HG02588 (cell line): ENCODE results near the gene EYS.
"Not testable (repeated sequence)": the region's sequence is repeated elsewhere in the genome, so short reads cannot be mapped to it uniquely, and the experiment has no call there.

ENCODE experiments used
- ATAC-seq: cut with Tn5 transposase; IDR thresholded peaks from one replicate; pipeline ENCODE4 v1.9.1; 2021; ENCODE audit warnings: mild to moderate bottlenecking, moderate library complexity; ENCODE audit not compliant: unreplicated experiment

Gene EYS

DNA sequence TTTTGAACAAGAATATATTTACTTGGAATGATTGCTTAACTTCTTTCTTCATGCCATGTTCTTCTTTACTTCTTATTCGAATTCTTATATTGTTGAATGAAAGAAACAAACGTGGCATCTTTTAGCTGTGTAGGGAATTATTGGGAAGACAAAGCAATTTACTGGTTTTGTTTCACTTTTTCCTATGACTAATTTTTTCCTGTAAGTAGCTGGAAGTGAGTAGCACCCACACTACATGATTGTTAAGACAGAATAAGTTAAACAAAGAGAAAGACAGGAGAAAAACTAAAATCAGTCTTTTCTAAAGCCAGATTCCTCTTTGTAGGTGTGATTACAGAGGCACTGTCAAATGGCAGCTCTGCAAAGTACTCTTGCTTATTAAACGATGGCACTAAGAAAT, 593.4 kb downstream of the EYS start:
- no peak for ATAC-seq

DNA sequence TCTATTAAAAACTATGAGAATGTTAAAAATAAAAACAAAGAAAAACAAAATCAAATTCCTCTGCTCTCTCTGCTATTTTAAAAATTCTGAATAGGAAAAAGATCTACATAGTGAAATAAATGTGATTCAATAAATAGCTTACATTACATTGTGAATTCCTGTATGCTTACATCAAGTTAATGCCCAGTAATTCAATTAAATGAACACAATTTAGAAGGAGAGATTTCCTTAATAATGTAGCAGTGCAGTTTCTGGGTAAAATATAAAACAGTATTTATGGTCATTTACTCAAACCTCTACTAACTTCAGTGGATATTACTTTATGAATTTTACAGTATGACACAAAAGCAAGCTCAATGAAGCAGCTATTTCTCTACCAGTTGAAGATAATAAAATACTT, 594.6 kb downstream of the EYS start:
- no peak for ATAC-seq

DNA sequence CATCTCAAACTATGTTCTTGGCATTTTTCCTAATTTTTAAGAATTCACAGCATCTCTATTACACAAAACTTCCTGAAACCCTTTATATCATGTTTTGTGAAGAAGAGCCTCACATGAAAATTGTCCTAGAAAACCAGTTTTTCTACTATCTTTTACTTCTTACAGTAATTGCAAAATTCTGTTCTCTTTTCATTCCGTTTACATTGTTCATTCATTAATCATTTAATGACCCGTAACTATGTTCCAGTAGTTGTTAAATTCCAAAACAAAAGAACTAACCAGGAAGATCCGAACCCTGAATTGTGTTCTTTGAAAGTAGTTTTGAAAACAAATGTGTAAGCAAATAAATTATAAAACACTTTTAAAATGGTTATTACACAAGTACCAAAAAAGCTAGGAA, 597.0 kb downstream of the EYS start:
- no peak for ATAC-seq

DNA sequence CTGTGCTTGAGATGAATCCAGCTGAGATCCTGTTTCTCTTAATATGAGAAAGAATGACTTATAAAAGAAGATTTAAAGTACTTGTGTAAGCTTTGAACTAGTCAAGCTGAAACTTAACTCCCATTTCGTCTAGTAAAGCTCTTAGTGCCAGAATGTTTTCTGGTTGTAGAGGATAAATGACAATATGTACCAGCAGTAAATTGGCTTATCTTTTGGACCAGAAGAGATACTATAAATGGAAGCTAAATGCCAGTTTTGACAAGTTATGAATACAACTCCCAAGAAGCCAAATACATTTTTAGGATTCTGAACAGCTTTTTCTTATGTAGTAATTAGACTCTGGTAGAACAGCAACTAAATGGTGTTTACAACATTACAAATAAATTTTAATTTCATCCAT, 608.7 kb downstream of the EYS start:
- ATAC-seq, result no peak

DNA sequence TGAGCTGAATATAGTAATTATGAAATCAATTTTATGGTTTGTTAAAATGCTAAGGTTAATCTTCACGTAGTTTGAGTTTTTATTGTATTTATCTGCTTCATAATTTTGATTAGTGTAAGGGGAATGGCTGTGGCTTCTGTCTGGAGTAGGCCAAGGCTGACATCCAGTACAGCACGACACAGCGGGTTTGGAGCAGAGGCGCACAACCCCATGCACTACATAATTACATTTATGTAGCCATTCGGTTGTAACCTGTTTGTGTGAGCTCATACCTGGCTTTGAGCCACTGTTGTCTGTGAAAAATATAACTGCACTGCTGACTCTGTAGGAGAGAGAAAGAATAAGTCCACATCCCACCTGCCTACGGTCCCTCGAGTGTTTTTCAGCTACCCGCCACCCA, 615.5 kb downstream of the EYS start:
- ATAC-seq, result no peak

GRCh38 chr6:65088575-65088974, 618.5 kb downstream of the EYS start:
- no peak for ATAC-seq

- no peak for ATAC-seq
Measured at GRCh38 chr6:65081756-65082155, 625.3 kb downstream of the EYS start.

GRCh38 chr6:65075705-65076230, 631.3 kb downstream of the EYS start:
- no peak for ATAC-seq

DNA sequence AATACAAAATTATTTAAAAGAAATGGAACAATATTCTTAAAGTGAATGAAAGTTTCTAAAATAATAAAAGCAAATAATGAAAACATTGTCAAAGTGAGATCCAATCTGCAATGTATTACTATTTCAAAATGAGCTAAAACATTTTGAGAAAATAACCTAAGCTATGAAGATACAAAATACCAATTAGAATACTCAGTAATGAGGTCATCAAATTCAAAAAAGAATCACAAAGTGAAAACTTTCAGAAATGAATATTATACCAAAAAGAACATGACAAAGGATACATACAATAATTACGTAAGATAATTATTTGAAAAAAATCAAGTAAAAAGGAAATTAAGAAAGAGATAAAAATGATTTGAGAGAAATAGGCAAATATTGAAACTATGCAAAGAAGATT, 634.5 kb downstream of the EYS start:
- no peak for ATAC-seq

GRCh38 chr6:65071480-65071879, 635.5 kb downstream of the EYS start:
- no peak for ATAC-seq

DNA sequence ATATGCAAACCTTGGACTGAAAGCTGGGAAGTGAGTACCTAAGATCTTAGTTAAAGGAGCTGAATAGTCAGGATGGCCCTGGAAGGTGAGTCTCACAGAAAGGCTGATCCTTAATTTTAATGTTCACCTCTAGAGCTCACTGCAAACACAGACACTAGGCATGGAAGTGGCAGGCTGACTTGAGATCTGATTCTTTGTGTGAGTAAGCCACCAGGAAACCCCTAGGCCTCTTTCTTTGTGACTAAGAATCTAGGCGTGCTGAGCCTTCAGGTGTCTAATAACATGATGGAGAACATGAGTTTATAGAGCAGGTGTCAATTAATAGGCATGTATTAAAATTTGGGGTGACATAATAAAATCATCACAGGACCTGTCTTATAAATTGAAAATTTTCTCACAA, 642.2 kb downstream of the EYS start:
- ATAC-seq, result no peak

DNA sequence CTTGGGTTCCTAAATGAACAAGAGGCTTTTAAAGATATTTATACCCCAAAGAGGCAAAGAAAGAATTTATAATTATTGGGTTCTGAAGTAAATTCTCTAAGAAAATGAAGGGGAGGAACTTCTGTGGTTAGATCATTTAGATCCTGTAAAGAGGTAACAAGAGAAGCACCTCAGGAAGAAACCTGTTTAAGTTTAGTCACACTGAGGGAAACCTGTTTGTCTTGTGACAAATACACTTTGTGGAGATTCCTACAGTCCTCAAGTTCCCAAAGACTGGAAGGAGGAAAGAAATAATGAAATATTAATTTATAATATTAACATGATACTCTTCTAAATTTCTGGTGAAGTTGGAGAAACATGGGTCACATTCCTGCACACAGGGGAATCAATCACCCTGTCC, 647.5 kb downstream of the EYS start:
- no peak for ATAC-seq

- no peak for ATAC-seq
Measured at GRCh38 chr6:65055545-65055944, 651.5 kb downstream of the EYS start.

- no peak for ATAC-seq
Measured at GRCh38 chr6:65052626-65053025, 654.4 kb downstream of the EYS start.

- no peak for ATAC-seq
Measured at GRCh38 chr6:65045801-65046200, 661.2 kb downstream of the EYS start.

DNA sequence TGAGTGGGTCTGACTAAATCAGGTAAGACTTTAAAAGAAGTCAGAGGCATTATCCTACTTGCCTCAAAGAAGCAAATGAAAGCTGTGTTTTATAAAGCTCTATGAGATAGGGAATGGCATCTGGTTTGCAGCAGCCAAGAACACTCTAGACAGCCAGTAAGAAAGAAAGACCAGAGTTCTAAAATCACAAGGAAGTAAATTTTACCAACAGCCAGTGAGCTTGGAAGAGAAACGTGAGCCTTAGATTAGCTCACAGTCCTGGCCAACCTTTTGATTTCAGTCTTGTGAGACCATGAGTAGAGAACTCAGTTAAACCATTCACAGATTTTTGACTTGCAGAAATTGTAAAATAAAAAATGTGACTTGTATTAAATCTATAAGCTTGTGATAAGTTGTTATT, 693.0 kb downstream of the EYS start:
- no peak for ATAC-seq

- ATAC-seq, result no peak
Measured at GRCh38 chr6:65006788-65007187, 700.2 kb downstream of the EYS start.

- no peak for ATAC-seq
Measured at GRCh38 chr6:65004283-65004682, 702.7 kb downstream of the EYS start.

DNA sequence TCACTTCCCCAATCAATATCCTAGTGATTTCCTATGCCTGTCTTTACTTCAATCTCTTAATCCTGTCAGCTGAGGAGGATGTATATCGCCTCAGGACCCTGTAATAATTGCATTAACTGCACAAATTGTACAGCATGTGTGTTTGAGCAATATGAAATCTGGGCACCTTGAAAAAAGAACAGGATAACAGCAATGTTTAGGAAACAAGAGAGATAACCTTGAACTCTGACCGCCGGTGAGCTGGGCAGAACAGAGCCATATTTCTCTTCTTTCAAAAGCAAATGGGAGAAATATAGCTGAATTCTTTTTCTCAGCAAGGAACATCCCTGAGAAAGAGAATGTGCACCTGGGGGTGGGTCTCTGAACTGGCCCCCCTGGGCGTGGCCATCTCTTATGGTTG, 704.1 kb downstream of the EYS start:
- ATAC-seq, result not testable (repeated sequence)

DNA sequence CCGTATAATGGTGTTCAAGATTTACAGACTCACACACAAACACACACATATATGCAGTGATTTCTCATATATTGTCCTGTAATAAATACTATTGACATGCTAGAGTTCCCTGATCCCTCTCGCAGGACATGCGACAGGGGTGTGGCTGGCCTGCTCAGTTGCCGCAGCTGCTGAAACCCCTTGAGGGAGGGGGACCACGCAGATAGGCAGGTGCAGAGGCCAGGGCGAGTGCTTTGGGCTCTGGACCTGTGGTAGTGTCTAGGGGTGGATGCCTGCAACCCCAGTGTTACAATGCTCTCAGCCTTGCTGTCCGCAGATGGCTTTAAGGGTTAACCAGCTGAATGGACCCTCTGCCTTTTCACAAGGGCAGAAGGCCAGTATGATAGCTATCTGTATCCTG, 706.2 kb downstream of the EYS start:
- ATAC-seq, result no peak

DNA sequence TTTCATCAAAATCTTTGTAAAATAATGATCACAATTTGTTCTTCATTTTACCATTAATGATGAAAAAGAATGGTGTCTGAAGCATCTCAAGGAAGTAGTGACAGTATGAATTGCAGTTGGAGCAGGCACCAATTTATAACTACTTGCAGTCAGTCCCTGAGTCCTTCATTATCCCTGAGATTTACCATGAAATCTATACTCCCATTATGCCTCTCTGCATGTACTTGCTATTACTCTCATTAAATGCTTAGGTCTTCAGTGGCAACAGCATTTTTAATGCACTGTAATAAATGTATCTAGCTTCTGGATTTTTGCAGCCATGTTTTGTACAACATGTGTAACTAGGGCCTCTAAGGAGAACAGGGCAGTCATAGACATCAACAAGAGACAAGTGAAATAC, 708.8 kb downstream of the EYS start:
- ATAC-seq, result no peak

GRCh38 chr6:64996301-64996700, 710.7 kb downstream of the EYS start:
- no peak for ATAC-seq

GRCh38 chr6:64990652-64991304, 716.2 kb downstream of the EYS start:
- no peak for ATAC-seq
